SKM-1 (cell line): ENCODE measurements around the gene SIRT7.

Experiments used
- DNase-seq: peaks from one replicate; lab custom pipeline; 2025; ENCODE audit not compliant: unreplicated experiment; lab: John Stamatoyannopoulos, UW

The SIRT7 gene

DNA sequence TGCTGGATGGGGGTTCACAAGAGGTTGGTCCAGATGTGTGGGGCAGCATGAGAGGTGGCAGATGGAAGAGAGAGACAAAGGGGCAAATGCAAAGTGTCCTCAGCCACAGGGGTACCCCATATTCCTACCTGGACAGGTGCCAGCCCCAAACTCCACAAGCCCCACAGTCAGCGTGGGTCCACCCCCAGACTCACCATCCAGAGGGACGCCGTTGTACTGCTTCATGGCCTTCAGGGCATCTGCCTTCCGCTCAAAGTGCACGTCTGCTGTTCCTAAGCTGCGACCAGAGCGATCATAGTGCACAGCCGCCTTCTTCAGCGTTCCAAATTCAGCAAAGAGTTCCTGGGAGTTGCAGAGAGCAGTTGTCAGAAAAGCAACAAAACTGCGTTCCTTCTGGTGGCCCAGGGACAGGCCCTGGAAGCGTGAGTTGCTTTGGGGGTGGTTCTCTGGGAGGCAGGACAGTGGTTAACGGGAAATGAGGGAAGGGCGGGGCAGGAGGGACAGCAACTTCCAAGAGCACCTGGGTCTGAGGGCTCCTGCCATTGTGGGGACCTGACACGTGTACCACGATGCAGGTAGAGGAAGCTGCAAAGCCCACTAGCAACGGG is 28.9 kb downstream of the SIRT7 start:
- DNase-seq, result no peak

DNA sequence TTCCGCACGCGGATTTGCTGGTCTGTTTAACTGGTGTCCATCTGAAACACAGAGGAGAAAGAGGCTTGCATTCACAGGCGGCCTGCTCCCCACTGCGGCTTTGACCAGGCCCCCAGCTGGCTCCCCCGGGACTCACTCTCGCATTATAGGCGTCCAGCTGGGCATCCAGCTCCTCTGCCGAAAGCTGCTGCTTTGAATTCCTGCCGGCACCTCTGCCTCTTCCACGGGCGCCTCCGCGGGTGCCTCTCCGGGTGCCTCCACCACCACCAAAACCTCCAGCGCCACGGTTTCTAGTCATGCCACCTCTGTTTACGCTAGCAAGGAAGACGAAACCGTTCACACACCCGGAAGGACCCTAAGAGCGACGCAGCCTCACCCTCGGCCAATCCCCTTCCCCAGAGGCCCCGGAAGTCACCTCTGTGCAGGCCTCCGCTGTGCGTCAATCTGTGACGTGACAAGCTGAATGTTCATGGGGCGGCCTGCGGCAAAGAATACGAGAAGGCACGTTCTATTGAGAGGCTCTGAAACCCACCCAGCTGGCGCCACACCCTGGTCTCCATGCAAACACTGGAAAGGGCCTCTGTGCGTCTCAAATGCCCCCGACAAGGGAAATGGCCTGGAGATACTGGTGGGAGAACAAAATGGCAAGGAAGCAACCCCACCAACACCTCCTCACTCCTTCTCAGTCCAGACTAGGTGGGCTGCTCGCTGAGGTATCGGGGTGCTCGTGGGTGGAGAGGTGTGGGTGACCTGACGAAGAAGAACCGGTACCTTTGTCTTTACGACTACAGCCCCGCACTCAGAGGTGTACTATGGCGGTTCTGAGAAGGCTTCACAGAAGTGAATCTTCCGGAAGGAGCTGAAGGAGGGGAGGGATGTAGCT is 29.6 kb downstream of the SIRT7 start:
- DNase-seq, result no peak

- no peak for DNase-seq
Observed at GRCh38 chr17:81885869-81886548, 32.0 kb downstream of the SIRT7 start.

DNA sequence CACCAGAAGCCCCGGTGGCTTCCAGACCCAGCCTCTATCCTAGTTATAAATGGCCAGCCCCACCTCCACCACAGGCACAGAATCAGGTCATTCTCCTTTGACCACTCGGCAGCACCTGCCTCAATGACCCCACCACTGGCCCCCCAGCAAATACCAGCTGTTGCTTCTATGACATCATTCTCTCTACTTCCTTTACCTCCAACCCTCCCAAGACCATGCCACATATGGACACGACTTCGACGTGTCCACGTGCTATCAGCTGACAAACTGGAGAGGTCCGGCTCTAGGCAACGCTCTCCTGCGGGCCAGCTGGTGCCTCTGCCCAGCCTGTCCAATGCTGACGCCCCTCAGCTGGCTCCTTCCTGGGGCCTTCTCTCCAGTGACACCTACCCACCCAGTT is 32.5 kb downstream of the SIRT7 start:
- DNase-seq, result no peak

- no peak for DNase-seq
Observed at GRCh38 chr17:81884968-81885367, 33.0 kb downstream of the SIRT7 start.

DNA sequence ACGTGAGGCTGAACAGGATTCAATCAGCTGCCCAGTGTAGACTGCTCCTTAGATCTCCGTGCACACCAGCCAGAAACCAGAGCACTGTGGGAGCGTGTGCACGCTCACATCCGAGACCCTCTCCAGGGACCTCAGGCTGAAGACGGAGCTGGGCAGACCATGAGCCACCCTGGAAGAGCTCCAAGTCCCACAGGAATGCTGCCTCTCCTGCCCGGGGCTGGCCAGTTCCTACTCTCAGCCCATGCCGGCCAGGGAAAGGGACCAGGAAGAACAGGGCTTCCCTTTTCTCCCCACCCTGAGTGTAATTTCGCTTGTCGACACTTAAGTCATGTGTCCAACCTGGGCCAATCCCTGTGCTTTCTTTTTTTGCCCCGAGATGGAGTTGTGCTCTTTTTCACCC is 33.5 kb downstream of the SIRT7 start:
- DNase-seq, result no peak

DNA sequence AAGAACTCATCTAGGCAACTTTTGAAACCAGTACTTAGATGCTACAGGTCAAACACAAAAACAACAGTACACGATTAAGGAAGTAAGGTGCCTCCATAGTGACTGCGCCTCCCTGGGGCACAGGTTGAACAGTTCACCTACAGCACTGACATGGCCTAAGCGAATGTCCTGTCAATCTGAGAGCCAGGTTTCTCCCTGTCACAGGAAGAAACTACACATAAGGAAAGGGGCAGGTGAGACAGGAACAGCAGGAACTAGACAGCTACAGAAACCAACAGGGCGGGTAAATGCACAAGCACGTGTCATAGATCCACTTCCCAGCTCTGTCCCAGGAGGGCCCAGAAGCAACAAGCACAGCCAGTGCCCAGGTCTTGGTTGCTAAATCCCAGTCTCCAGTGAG is 38.9 kb downstream of the SIRT7 start:
- DNase-seq, result no peak

DNA sequence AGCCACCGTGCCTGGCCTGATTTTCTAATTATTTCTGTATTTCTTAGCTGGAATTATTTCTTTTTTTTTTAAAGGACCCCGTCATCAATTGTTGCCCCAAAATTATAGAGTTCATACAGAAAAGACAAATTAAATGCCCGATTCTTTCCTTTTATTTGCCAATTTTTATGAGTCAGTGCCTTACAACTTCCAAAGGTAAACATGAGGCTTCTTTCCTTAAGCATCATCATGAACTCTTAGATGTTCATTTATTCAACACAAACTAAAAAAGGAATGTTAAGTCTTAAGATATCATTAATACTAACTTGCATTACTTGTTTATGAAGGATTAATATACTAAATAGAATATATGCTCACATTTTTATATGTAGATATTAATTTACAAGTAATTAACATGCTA is 39.7 kb downstream of the SIRT7 start:
- no peak for DNase-seq

GRCh38 chr17:81877569-81877968 is 40.4 kb downstream of the SIRT7 start:
- no peak for DNase-seq

DNA sequence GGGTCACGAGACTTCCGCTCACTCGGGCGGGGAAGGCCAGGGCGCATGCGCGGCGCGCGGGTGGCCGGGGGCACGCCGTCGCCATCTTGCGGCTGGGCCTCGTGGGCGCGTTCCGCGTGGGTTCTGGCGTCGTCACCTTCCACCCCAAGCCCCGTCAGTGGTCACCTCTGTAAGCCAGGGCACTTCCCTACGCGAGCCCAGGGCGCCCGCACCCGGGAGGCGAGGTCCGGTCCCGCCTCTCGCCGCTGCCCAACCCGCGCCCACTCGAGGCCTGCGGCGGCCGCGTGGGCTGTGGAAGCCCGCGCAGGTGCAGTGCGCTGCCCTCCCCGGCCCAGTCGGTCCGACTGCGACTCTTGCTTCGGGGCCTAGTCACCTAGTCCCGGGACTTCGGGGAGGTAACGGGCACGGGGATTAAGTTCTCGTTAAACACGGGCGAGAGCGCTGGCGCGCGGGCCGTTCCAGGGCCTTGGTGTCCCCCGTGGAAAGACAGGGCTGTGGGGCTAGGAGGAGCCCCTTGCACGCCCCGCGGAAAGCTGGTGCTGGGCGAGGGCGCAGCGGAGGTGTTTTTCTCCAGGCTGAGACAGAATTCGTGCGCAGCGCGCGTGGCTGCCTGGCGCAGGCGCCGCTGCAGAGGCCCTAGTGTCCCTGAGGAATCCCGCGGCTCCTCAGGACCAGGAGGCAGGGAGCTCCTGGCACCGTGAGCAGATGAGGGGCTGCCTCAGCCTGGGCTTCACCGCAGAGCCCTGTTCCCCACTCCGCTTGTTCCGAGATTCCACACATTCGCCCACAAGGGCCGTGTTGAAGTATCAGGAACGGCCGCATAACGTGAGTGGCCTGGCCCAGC is 46.4 kb downstream of the SIRT7 start:
- DNase-seq, result peak; percentile 76

- no peak for DNase-seq
Observed at GRCh38 chr17:81870981-81871386, 47.0 kb downstream of the SIRT7 start, which contains the start of gene ARHGDIA. TSS of gene ARHGDIA (minus strand) at chr17:81871337. CDS start at chr17:81869930, 1,407 bp downstream.

- no peak for DNase-seq
Observed at GRCh38 chr17:81870131-81870980, 47.6 kb downstream of the SIRT7 start.

DNA sequence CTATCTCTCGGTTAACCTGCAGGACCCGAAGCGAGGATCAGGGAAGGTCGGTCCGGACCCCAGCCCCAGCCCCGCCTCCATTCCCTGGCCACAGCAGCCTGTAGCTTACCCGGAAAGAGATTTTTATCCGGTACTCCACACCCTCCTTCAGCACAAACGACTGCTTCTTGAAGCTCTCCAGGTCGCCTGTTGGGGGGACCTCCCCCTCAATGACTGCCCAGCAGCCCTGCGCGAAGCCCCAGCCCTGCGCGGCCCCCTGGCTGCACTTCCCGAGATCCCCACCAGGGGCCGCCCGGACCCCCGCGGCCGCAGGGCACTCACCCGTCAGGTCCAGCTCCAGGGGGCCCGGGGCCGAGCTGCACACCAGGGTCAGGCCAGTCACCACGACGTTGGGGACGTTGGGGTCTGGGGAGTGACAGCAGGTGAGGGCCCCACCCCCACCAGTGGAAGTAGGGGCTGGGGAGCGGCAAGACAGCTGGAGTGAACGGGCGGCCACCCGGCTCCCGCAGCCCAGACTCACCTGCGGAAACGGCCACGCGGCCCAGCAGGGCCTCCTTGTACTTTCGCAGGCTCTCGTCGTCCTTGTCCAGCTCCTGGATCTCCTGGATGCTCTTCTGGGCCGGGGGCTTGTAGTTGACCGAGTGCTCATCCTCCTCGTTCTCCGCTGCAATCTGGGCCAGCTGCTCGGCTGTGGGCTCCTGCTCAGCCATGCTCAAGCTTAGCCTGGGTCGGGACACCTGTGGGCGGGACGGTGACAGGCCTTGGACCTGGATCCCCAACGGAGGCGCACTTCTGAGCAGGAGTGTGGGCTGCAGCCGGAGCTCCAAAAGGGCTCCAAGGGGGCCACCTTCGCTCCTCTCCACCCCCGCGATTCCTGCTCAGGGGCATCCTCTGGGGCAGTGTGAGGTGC is 48.5 kb downstream of the SIRT7 start:
- DNase-seq, result no peak

- DNase-seq, result no peak
Observed at GRCh38 chr17:81868674-81869220, 49.2 kb downstream of the SIRT7 start.

DNA sequence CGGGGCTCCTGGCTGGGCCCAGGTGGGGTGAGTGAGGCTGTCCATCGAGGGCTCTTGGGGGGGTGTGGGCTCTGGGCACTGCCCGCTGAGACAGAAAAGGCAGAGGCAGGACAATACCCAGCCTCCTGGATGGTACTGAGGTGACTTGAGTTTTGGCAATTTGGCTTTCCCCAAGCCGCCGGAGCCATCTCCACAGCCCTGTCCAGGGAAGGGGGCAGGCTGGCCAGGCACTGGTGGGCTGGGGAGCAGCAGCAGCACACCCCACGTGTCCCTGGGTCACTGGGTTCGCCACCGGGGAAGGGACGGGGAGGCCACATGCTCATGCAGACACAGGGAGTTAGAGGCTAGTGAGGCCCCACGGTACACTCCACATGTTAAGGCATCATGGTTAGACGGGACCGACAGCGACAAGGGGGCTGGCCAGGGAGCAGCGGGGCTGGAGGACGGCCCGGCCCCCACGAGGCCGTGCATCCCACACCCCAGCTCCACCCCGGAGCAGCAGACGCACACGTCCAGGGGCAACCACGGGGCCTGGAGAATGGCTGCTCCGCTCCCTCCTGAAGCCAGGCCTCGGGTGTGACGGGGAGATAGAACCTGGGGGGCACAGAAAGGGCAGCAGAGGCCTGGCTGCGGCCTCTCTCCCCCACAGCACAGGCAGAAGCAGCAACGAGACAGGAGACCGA is 49.8 kb downstream of the SIRT7 start:
- no peak for DNase-seq

GRCh38 chr17:81867170-81867990 is 50.6 kb downstream of the SIRT7 start:
- DNase-seq, result no peak

DNA sequence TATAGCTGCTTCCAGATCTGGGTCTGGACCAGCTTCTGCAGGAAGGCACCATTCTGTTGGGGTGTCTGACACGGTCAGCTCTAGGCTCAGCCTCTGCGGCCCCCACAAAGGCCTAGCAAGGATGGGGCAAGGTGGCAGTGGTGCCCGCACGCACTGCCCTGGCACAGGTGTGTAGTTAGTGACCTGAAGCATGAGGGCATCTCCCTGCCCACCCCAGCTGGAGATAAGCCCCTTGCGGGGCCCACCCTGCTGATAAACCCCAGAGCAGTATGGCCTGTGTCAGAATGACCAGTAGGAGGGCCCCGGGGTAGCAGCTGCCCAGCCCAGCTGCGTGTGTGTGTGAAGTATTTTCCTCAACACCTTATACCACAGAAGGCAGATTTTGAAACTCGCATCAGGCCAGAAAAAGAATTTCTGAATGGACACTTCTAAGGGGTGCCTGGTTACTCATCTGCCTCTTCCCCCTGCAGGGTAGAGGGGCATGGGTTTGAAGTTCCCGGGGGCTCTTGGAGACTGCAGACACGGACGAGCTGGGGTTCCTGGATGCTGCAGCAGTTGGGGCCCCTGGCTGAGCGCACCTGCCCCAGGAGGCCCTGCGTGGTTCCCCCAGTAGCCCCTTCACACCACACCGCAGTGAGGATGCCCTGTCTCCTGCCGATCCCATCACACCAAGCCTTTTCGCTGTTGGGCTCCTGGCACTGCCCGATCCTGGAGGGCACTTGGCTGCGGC is 51.4 kb downstream of the SIRT7 start:
- DNase-seq, result no peak
